Muscle of back (tissue), 13 donors: ENCODE measurements around the gene AXIN2. TPM values are rescaled to one million over a fixed set of nuclear protein-coding genes. Genes with fewer than 3 reads are reported as not detected.

Source experiments
- DNase-seq, 3 donors: peaks; one replicate each; pipeline versions ENCODE4 v3.0.0 to v3.0.0-alpha.2; 2013
- long read RNA-seq, 9 donors: transcript quantifications; one replicate each; lab custom pipeline, GENCODE V29; 2026
- polyA plus RNA-seq, 10 donors: library from polyadenylated mRNA; unstranded; fragments of 120-200 nt; gene quantifications; one replicate each; pipeline ENCODE4 v1.2.1, GENCODE V29; 2013; ENCODE audit not compliant: insufficient read length in 10 of 10

Gene AXIN2, protein sequence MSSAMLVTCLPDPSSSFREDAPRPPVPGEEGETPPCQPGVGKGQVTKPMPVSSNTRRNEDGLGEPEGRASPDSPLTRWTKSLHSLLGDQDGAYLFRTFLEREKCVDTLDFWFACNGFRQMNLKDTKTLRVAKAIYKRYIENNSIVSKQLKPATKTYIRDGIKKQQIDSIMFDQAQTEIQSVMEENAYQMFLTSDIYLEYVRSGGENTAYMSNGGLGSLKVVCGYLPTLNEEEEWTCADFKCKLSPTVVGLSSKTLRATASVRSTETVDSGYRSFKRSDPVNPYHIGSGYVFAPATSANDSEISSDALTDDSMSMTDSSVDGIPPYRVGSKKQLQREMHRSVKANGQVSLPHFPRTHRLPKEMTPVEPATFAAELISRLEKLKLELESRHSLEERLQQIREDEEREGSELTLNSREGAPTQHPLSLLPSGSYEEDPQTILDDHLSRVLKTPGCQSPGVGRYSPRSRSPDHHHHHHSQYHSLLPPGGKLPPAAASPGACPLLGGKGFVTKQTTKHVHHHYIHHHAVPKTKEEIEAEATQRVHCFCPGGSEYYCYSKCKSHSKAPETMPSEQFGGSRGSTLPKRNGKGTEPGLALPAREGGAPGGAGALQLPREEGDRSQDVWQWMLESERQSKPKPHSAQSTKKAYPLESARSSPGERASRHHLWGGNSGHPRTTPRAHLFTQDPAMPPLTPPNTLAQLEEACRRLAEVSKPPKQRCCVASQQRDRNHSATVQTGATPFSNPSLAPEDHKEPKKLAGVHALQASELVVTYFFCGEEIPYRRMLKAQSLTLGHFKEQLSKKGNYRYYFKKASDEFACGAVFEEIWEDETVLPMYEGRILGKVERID
- polyA plus RNA-seq, result 10 to 100 TPM; 12.1 to 27.8 (median 15.2) TPM
- long read RNA-seq, donor 1, result 0 reads
- long read RNA-seq, donor 2, result 0 reads
- long read RNA-seq, donor 3, result 0 reads
- long read RNA-seq, donor 4, result 0 reads
- long read RNA-seq, donor 5, partial matches to known transcripts, result 0 of 3 reads
- long read RNA-seq, donor 5, other reads (novel, unspliced or antisense), result 0 of 3 reads
- long read RNA-seq, donor 6, partial matches to known transcripts, result 0 of 2 reads
- long read RNA-seq, donor 6, other reads (novel, unspliced or antisense), result 0 of 2 reads
- long read RNA-seq, donor 7, result 0 reads
- long read RNA-seq, donor 8, full-length matches to known transcripts, result 4 of 4 reads
- long read RNA-seq, donor 8, partial matches to known transcripts, result 0 of 4 reads
- long read RNA-seq, donor 8, other reads (novel, unspliced or antisense), result 0 of 4 reads
- long read RNA-seq, donor 9, full-length matches to known transcripts, result 1 of 1 reads
- long read RNA-seq, donor 9, partial matches to known transcripts, result 0 of 1 reads
- long read RNA-seq, donor 9, other reads (novel, unspliced or antisense), result 0 of 1 reads

DNA sequence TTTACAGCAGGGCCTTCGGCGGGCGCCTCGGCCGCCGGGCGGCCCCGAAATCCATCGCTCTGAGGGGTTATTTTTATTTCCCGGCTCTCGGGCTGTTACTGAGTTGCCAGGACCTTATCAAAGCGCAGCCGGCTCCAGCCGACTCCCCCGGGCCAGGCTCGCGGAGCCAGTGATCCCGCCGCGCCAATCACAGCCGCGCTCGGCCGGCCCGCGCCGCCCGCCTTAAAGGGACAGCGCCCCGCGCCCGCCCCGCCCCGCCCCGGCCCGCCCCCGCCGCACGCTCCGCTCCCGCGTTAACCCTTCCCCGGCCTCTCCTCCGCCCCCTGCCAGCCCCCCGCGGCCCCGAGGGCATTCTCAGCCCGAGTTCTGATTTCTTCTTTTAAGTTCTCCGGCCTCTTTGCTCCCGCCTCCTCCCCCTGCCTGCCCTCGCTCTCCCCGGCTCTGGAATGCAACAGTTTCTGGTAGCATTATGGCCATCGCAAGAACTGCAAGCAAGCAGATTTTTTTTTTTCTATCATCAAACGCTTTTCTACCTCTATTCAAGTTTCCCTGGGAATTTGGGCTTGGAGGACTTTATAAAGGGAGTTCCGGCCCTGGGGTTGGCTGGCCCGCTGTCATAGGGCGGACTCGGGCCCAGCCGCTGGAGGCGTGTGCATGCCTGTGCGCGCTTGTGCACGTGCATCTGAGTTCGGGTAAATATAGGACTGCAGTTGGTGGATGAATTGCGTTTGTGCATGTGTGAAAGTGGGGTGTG, at the start of gene AXIN2:
Gene AXIN2 (minus strand): TSS at position 197 of the 754 bp plus-strand sequence. CDS start 3,028 bp downstream, outside the sequence.
- DNase-seq, result peak; percentile 91 to 95 (median 92)

DNA sequence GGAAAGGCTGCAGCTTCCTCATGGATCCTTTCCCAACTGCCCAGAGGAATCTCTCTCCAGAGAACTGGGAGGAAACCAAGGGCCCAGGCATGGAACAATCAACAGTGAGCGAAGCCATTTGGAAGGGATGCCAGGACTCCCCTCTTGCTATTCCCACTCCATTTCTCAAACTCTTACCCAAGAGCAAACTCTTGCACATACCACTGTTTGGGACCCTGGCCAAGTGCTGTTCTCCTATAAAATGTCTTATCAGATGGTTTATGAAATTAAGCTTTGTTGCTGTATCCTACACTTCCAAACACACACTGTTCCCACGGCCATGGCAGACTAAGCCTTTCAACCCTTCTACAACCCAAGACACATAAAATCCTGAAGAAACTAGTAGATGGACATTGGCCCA, 48.3 kb upstream of the AXIN2 start:
- no peak for DNase-seq

DNA sequence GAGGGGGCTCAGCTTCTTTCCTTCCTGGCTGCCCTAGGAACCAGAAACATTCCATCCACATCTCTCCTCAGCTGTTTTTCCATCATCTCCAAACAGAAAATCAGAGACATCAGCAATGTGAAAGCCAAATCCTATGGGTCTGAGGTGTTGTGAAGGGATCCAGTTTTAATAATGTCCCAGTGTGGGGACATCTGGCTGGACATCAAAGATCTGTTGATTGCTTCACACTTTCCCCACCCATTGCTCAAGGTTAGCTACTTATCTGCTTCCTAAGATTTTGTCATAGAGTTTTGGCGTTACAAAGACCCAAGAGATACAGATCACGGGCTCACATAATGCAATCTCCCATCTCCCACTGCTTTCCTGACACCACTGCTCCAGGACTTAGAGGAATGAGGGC, 47.8 kb upstream of the AXIN2 start:
- DNase-seq, result no peak

DNA sequence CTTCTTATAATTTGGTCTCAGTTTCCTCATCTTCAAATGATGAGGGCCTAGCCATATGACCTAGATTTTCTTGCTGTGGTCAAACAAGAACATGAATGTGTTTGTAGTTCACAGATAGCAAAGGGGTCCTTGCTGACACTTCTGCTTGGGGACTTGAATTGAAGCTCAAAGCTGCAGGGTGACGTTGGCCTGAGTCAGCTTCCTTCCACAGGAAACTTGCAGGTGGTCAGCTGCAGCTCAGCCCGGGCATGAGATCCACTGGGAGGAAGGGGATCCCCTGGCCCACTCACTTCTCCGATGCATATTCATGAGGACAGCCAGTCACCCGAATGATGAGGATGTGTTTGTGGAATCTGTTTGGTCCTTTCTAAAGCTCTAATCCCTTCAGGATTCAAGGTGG, 42.6 kb upstream of the AXIN2 start:
- DNase-seq, result no peak

DNA sequence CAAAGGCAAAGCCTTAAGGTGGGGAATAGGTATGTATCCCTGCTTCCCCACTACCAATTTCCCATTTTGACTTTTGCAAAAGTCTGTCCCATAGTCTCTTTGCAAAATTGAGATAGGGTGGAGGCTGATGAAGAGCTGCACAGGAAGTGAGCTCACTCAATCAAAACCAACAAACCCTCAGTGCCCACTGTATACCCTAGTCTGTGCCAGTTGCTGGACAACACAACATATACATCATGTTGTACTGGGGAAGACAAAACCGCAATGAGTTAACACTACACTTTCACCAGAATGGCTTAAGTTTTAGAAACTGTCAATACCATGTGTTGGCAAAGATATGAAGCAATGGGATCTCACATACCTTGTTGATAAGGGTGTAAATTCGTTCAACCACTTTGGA, 40.4 kb upstream of the AXIN2 start:
- no peak for DNase-seq

DNA sequence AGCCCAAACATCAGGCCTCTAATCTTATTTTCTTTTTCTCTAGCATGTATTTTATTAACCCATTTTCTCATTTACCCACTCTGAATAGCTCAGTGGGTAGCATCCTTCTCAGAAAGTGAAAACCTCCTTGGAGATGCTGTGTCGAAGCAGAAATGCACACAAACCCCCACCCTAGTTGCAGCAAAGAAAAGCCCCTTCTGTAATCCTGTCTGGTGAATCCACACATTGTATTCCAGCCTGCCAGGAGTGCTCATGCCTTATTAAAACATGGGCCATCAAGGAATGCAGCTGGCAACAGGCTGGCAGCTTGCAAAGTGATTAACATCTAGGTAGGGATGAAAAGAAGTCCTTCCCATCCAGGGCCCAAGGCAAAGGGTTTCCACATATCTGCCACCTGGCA, 39.7 kb upstream of the AXIN2 start:
- DNase-seq, result no peak

DNA sequence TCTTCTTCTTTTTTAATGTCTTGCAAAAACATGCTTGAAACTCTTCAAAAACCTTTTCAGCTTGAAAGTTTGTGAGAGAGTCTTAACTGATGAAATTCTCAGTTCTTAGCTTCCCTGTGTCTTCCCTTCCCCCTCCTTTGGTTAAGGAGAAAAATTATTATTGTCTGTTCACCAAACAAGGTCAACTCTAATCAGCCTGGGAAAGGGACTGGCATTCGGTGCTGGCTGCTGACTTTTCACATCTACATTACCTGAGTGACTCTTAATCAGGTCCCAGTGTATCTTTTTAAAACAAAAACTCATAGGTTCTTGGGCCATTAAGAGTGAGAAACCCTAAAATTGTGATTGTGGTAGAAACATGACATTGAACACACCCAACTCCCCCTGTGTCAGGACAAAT, 39.1 kb upstream of the AXIN2 start:
- DNase-seq, result no peak

DNA sequence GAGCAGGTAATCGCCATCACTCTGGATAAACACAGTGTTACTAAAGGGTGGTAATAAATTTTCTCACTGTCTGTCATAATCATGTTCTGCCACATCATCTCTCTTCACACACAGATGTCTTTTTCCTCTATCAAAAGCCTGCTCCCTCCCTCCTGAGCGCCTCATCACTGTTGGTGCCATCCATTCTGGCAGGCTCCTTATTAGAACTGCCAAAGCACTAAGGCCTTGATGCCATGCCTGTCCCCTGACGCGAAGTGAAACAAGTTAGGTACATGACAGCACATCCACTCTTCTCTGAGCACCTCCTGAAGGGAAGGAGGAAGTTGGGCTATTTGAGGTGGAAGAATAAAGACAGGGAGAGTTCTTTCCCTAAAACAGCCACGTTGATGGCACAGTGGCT, 38.2 kb upstream of the AXIN2 start:
- DNase-seq, result no peak

DNA sequence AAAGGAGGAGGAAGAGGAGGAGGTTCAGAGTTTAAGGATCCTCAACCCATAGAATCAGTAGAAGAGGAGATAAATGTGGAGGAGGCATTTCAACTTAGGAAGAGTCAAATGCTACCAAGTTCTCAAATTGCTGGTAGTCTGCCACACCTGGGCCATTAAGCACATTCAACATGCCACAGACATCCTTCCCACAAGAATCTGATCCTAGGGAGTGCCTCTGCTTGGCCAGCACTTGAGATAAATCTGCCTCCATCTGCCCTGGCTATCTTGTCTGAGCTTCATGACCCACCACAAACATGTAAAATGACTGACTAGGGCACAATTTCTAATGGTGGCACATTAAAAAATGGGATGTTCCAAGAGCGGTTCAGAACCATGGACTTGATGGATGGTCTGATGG, 37.3 kb upstream of the AXIN2 start:
- DNase-seq, result no peak

DNA sequence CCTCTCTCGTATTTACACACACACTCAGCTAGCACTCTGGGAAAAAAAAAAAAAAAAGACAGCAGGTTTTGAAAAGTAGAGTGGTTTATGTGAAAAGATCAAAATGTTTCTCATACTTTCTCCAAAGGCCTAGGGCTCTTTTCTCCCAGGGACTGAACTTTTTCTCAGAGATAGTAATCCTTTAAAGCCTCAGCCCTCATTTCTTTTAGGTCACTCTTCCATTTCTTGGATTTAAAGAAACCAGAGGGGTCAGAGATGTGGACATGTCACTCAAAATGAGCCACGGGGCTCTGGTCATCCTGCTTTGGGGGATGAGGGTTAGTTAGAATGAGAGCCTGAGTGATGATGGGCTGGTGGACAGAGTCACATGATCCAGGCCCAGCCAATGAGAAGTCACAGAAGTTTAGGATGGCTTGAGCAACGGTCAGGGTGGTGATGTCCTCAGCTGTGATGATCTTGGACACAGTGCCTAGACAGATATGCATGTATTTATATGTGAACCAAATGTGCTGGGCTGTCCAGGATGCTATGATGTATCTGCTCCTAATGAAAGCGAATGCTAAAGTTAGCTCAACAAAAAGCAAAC, 33.7 kb upstream of the AXIN2 start:
- no peak for DNase-seq

DNA sequence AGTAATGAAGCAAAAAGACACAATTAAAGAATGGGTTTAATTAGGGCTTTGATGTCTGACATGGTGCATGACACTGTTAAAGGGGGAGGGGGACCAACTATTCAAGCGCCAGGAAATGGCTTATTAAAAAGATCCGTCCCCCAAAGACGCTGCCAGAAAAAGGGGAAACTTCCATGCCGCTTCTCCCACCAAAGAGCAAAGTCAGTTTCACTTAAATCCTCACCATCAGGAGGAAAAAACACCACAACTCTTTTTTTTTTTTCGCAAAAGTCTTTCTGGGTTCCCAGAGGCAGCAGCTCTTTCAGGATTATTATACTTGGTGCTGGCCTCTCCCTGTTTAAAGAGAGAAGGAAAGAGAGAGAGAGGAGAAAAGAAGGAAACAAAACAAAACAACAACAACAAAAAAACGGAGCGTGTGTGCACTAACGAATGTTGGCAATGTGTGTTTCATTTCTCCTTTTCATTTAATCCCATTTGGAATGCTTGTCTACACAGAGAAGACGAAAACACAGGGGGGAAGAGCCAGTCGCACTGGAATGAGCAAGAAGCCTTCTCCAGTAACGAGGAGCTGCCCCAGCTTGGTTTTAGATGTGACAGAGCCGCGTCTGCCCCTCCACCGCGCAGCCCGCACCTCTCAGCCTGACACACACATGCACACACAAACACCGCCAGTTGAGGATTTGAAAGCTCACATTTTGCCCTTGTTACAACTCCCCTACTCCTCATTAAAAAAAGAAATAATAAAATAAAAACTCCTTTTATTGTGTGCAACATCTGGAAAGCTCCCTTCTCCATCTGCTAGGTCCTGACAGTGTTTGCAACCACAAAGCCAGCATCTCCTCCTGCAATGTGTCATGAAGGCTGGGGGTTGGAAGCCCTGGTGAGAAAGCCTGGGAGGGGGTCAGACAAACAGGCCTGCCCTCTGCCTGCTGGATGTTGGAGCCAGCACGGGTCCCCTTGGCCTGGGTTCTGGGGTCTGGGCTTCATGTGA, 32.7 kb upstream of the AXIN2 start:
- peak; percentile 16 to 71 (median 21) for DNase-seq

DNA sequence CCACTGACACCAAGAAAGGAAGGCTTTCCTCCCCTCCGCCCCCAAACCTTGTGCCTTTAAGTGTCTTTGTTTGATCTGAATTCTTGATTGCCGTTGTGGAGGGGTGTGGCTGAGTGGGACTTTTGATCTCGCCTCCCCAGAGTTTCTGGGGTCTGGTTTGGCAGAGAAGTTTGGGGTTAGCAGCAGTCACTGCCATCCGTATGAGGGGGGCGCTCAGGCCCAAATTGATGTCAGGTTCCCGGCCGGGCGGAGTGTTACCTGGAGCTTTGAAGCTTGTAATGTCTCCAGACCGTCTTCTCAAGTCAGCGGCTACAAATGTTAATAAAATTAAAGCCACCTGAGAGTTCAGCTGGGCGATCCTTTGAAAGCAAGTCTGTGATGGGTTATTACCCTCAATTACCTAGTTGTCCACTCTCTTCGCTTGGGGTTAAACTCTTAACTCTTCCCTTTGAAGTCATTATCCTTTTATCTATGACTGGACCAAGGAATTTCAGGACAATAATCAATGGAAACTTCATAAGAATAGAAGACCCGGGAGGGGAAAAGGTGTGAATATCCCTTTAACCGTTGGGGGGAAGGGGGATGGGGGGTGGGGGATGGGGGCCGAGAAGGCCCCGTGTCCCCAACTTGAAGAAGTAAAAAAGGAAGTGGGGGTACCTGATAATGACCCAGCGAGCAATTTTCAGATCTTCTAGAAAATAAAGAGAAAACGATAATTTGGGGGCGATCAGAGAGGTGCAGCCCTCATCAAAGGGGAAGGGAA, 31.8 kb upstream of the AXIN2 start:
- no peak for DNase-seq

DNA sequence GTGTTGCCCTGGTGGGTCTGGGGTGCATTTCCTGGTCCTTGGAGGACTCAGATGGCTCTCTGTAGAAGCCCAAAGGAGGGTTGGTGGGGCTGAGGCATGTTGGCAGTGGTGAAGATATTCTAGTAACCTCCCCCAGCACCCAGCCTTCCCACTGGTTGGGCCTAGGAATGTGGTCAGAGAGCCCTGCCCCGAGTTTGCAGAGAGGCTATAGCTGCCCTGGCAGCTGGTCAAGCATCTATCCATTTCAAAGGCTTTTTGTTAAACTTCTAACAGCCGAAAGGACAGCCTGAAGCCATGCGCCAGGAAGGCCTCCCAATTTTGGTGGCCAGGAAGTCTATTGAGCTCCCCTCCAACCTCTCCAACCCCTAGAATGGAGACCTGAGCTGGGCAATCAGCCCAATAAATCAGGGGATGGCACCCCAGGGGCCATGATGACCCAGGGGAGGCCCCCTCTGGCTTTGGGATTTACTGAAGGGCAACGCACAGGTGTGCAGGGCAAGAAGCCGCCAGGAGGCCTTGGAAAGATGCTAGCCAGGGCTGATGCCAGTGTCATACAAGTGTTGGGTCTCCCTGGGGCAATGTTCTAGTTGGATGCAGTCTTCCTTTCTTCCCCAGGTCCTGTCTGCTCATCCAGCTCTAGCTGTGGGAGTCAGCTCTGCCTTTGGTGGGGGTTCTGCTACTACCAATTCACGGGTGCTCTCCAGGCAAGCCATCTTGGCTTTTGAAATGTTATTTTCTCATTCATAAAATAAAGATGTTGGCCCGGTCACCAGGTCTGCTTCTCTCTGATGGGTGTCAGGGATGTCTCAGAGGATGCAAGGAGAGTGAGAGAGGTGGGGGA, 30.9 kb upstream of the AXIN2 start:
- DNase-seq, result no peak

DNA sequence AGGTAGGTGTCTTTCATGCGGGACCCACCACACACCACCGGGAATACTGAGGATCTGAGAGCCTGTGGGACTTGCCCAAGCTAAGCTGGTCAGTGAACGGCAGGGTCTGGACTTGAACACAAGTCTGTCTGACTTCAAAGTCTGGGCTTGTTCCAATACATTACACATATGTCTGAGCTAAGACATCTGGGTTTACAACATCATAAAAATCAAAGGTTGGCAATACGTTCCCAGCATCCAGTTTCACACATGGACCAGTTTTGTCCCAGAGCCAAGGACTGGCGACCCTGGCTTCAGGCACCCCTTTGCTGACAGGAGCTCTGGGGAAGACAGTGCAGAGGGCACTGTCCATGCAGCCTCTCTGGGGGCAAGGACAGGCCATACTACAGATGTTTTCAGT, 27.9 kb upstream of the AXIN2 start:
- DNase-seq, result peak in 1 of 3 donors; percentile 28

DNA sequence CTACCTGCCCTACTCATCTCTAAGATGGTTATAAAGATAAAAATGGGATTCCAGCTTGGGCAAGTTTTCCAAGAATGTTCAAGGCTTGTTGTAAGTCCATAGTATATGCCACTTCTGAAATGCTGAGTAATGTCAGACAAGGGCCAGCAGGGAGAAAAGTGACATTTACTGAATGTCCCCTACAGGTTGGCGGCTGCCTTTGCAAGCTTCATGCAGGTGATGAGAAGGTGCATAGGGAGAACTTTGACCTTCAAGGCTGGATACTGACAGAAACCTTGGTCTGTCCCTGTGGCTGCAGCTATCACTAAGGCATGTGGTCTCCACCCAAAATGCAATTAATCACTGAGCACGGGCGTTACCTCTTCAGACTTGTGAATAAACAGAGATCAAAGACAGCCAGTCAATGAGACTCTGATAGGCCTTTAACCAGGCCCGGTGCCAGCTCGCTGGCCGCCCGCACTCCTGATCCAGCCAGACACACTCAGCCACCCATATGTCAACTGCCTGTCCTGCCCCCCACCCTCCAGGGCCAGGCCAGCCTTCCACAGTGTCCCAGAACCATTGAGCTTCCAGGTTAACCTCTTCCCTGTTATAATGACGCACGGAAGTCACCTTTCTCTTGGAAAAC, 26.8 kb upstream of the AXIN2 start:
- DNase-seq, result no peak

DNA sequence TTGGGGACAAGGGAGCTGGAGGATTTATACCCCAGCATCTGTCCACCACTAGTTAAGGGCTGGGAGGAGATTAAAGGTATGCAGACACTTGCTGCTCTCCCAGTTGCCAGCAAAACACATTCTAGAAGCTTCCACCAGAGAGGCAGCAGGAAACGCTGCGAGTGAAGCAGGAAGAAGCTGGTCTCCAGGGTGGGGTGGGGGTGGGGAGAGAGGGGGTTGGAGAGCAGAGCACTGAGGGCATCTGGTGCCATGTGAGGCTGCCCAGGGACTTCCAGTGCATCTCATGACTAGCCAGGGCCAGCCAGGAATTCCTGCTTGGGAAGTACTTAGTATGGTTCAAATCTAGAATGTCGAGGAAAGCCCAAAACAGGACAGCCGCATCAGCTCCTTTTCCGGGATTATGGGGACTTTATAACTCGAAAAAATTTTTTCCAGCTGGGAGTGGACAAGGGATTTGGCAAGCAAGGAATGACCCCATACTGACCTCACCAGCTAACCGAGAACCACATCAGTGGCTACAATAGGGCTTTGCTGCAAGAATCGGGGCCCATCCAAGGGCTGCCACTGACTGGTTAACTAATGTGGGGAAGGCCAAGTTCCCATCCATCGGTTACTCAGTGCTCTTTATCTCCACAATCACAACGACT, 26.2 kb upstream of the AXIN2 start:
- peak; percentile 26 to 49 (median 30) for DNase-seq

DNA sequence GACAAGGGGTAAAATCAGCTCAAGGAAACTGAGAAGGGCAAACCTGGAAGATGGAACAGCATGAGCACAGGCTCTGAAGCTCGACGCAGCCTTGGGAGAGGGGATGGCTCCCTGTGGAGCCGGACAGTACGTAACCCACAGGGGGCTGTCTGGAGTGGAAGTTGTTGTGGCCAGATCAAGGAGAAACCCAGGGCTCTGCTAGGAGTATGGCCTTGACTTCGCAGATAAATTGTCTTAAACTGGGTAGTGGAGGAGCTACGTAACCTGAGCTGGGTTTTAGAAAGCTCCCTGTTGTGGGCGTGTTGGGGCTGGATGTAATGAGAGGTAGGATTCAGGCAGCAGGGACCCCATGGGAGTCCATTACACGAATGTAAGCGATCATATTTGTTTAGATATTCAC, 25.5 kb upstream of the AXIN2 start:
- DNase-seq, result no peak
